HL-60 (cell line): Measurements from ENCODE around the gene FGF22.

Experiments used
- GABPA ChIP-seq: IDR thresholded peaks from 2 replicates; pipeline ENCODE4 v1.6.1; 2012; ENCODE audit warnings: low read depth
- POLR2AphosphoS5 ChIP-seq: IDR thresholded peaks from 2 replicates; pipeline ENCODE4 v1.6.1; 2012; ENCODE audit warnings: low read depth
- TF ChIP-seq, protein P1 (sequence below): IDR thresholded peaks from one replicate; pipeline ENCODE4 v1.5.1; 2011; ENCODE audit warnings: low read length, control low read depth, inconsistent platforms; ENCODE audit not compliant: insufficient read depth

DNA sequence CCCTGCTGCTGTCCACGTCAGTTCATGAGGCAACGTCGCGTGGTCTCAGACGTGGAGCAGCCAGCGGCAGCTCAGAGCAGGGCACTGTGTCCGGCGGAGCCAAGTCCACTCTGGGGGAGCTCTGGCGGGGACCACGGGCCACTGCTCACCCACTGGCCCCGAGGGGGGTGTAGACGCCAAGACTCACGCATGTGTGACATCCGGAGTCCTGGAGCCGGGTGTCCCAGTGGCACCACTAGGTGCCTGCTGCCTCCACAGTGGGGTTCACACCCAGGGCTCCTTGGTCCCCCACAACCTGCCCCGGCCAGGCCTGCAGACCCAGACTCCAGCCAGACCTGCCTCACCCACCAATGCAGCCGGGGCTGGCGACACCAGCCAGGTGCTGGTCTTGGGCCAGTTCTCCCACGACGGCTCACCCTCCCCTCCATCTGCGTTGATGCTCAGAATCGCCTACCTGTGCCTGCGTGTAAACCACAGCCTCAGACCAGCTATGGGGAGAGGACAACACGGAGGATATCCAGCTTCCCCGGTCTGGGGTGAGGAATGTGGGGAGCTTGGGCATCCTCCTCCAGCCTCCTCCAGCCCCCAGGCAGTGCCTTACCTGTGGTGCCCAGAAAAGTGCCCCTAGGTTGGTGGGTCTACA, 43.1 kb downstream of the FGF22 start:
- TF ChIP-seq POLR2AphosphoS5 (no peak), GABPA (no peak)
- TF ChIP-seq, protein P1, sequence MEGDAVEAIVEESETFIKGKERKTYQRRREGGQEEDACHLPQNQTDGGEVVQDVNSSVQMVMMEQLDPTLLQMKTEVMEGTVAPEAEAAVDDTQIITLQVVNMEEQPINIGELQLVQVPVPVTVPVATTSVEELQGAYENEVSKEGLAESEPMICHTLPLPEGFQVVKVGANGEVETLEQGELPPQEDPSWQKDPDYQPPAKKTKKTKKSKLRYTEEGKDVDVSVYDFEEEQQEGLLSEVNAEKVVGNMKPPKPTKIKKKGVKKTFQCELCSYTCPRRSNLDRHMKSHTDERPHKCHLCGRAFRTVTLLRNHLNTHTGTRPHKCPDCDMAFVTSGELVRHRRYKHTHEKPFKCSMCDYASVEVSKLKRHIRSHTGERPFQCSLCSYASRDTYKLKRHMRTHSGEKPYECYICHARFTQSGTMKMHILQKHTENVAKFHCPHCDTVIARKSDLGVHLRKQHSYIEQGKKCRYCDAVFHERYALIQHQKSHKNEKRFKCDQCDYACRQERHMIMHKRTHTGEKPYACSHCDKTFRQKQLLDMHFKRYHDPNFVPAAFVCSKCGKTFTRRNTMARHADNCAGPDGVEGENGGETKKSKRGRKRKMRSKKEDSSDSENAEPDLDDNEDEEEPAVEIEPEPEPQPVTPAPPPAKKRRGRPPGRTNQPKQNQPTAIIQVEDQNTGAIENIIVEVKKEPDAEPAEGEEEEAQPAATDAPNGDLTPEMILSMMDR = no peak
